GM12878 (cell line): Measurements from ENCODE around the gene IGSF11.
A peak's percentile ranks its signal among the peaks of the same experiment; 100 is the strongest.

ENCODE experiments used
- HDGF ChIP-seq: fragments of 450-650 bp; IDR thresholded peaks from 2 replicates; pipeline ENCODE4 v1.6.1; 2016; ENCODE audit warnings: antibody characterized with exemption
- JUND ChIP-seq: IDR thresholded peaks from 2 replicates; pipeline ENCODE4 v1.6.1; 2012; ENCODE audit warnings: low read depth, mild to moderate bottlenecking, low read length, improper control_type of control experiment, moderate library complexity
- MEF2A ChIP-seq: IDR thresholded peaks from 2 replicates; pipeline ENCODE4 v1.6.1; 2011; ENCODE audit warnings: low read depth, mild to moderate bottlenecking, low read length, moderate library complexity; ENCODE audit not compliant: insufficient read depth
- ZNF274 ChIP-seq: IDR thresholded peaks from one replicate; pipeline ENCODE4 v1.8.0; 2011; ENCODE audit not compliant: insufficient read length, insufficient read depth
- TF ChIP-seq, protein P1 (sequence below), 3 experiments: IDR thresholded peaks in 2 of 3; conservative IDR thresholded peaks in 1 of 3; 2 replicates each; pipeline ENCODE4 v1.5.1; 2011; ENCODE audit warnings: low read depth in 3 of 3, low read length in 3 of 3, mild to moderate bottlenecking in 3 of 3, control low read depth in 2 of 3, moderate library complexity in 2 of 3, inconsistent platforms in 1 of 3, mixed read lengths in 1 of 3; ENCODE audit not compliant: control insufficient read depth in 2 of 3, insufficient read depth in 1 of 3; ENCODE audit errors: extremely low read depth in 1 of 3

GRCh38 chr3:118863731-118864322 lies 170.8 kb downstream of the IGSF11 start:
- TF ChIP-seq ZNF274: no peak
- no peak for TF ChIP-seq MEF2A
- TF ChIP-seq JUND: no peak
- TF ChIP-seq, protein P1, sequence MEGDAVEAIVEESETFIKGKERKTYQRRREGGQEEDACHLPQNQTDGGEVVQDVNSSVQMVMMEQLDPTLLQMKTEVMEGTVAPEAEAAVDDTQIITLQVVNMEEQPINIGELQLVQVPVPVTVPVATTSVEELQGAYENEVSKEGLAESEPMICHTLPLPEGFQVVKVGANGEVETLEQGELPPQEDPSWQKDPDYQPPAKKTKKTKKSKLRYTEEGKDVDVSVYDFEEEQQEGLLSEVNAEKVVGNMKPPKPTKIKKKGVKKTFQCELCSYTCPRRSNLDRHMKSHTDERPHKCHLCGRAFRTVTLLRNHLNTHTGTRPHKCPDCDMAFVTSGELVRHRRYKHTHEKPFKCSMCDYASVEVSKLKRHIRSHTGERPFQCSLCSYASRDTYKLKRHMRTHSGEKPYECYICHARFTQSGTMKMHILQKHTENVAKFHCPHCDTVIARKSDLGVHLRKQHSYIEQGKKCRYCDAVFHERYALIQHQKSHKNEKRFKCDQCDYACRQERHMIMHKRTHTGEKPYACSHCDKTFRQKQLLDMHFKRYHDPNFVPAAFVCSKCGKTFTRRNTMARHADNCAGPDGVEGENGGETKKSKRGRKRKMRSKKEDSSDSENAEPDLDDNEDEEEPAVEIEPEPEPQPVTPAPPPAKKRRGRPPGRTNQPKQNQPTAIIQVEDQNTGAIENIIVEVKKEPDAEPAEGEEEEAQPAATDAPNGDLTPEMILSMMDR (IDR thresholded peaks at IDR 0.05 in 2 of 3, conservative IDR thresholded peaks at IDR 0.05 in 1 of 3; ENCODE audit: control insufficient read depth in 2 of 3, extremely low read depth in 1 of 3, insufficient read depth in 1 of 3, low read depth in 3 of 3, low read length in 3 of 3): peak; percentile 24 to 39 (median 24); a peak in 3 of 6 replicates
- TF ChIP-seq HDGF: no peak
